Measurements from ENCODE around the gene PALMD. TPM values are rescaled to one million over a fixed set of nuclear protein-coding genes. Genes with fewer than 3 reads are reported as not detected.

PALMD gene
- total RNA-seq, 1 donor from 2014 or later, result 123 TPM

DNA sequence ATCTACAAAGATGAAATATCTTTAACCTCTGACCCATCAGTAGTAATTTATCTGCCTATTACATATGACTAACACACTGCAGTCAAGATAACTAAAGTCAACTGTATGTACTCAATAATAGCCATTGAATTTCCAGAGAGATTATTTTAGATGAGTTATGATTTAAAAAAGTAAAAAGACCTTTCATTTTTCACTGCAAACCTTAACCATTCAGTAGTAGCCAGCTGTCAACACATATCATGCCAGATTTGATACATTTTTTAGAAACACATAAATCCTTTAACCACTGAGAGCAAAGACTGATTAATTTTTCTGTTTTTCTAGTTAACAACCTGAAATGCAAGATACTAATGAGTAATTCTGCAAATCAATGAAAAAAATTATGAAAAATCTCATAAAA is 31.0 kb downstream of the PALMD start:
- intact Hi-C loops (cut with micrococcal nuclease), result no loop called here
- TF ChIP-seq, protein P1, sequence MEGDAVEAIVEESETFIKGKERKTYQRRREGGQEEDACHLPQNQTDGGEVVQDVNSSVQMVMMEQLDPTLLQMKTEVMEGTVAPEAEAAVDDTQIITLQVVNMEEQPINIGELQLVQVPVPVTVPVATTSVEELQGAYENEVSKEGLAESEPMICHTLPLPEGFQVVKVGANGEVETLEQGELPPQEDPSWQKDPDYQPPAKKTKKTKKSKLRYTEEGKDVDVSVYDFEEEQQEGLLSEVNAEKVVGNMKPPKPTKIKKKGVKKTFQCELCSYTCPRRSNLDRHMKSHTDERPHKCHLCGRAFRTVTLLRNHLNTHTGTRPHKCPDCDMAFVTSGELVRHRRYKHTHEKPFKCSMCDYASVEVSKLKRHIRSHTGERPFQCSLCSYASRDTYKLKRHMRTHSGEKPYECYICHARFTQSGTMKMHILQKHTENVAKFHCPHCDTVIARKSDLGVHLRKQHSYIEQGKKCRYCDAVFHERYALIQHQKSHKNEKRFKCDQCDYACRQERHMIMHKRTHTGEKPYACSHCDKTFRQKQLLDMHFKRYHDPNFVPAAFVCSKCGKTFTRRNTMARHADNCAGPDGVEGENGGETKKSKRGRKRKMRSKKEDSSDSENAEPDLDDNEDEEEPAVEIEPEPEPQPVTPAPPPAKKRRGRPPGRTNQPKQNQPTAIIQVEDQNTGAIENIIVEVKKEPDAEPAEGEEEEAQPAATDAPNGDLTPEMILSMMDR (IDR thresholded peaks at IDR 0.05; ENCODE audit: borderline replicate concordance), result no peak
- Histone ChIP-seq H3K27me3 (ENCODE audit: low read depth) (no peaks in the 10 kb centered on the region), H3K27ac (replicated peaks) (peak overlapping the region; percentile 95), H3K9me3 (replicated peaks) (no peaks in the 10 kb centered on the region), H3K4me1 (peaks cover 99% of the 10 kb centered on the region), H3K4me3 (no peak overlapping the region), H3K36me3 (peaks cover 76% of the 10 kb centered on the region)
- no peak for DNase-seq

DNA sequence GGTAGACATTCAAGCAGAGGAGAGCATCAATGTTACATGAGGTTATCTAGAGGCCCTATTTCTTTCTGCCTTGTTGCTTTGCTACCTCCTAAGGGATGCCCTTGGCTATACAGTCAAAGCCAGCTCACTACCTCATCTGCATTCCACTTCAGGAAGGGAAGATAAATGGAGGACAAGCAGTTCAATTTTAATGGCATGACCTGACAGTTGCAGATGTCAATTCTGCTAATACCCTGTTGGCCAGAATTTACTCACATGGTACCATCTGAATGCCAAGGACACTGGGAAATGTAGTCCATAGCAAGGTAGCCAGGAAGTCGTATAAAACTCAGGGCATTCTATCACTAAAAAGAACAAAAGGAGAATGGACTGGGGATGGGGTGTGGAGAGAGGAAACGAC is 31.5 kb downstream of the PALMD start:
- Histone ChIP-seq H3K4me1 (peaks cover 99% of the 10 kb centered on the region), H3K27ac (replicated peaks) (peak overlapping the region; percentile 95), H3K9me3 (replicated peaks) (no peaks in the 10 kb centered on the region), H3K27me3 (ENCODE audit: low read depth) (no peaks in the 10 kb centered on the region), H3K36me3 (peaks cover 76% of the 10 kb centered on the region), H3K4me3 (no peak overlapping the region)
- DNase-seq, result no peak
- intact Hi-C loops (cut with micrococcal nuclease), result no loop called here
- TF ChIP-seq, protein P1 (IDR thresholded peaks at IDR 0.05; ENCODE audit: borderline replicate concordance), result no peak

DNA sequence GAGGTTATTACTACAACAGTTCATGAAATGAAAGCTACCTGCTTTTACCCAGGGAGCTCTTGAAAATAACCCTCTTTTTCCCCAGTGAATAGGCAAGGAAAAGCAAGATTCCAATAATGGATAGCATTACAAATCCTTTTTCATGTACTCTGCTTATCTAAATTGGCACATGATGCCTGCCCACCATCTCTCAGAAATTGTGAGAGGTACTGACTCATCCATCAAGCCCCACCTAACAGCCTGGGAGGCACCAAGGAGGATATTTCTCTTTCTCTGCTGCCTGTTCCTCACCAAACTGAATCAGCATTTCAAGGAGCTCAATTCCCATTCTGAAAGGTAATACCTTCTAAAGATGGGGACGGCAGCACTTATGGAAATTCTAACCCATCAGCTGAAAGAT is 34.4 kb downstream of the PALMD start:
- Histone ChIP-seq H3K36me3 (peaks cover 77% of the 10 kb centered on the region), H3K9me3 (replicated peaks) (no peaks in the 10 kb centered on the region), H3K4me1 (peaks cover 90% of the 10 kb centered on the region), H3K27me3 (ENCODE audit: low read depth) (no peaks in the 10 kb centered on the region), H3K4me3 (no peak overlapping the region), H3K27ac (replicated peaks) (peak overlapping the region; percentile 95)
- intact Hi-C loops (cut with micrococcal nuclease), result no loop called here
- DNase-seq, result no peak
- TF ChIP-seq, protein P1 (IDR thresholded peaks at IDR 0.05; ENCODE audit: borderline replicate concordance), result no peak

DNA sequence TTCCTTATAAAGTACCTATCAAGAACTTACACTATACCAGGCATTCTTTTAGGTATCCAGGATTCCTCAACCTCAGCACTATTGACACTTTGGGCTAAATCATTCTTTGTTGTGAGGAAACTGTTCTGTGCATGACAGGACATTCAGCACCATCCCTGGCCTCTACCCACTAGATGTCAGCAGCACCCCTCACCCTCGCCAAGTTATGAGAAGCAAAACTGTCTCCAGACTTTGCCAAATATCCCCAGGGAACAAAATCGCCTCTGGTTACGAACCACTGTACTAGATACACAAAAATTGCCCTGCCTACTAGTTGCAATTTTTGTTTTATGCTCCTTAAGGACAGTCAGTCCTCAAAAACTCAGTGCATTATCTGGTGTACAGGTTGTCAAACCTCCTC is 35.7 kb downstream of the PALMD start:
- Histone ChIP-seq H3K27me3 (ENCODE audit: low read depth) (no peaks in the 10 kb centered on the region), H3K27ac (replicated peaks) (peak overlapping the region; percentile 95), H3K9me3 (replicated peaks) (no peaks in the 10 kb centered on the region), H3K4me1 (peaks cover 85% of the 10 kb centered on the region), H3K4me3 (no peak overlapping the region), H3K36me3 (peaks cover 65% of the 10 kb centered on the region)
- no peak for DNase-seq
- intact Hi-C loops (cut with micrococcal nuclease), result no loop called here
- TF ChIP-seq, protein P1 (IDR thresholded peaks at IDR 0.05; ENCODE audit: borderline replicate concordance), result no peak

DNA sequence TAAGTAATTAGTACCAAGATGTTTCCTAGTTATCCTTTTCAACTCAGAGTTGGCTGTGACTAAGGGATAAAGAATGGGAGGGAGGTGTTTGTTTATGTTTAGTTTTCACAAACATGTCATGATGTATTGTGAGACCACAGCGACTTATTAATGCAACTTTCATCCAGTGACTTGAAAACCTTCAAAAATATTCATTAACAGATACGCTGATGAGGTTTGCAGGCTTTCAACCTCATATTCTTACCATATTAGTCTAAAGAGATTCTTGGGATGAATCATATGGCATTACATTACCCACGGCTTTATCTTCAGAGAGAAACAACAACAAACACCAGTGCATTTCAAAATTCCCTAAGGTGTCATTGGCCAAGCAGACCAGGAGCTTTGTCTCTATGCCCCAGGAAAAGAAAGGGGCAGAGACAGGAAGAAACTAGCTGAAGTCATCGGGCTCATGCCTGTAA is 36.4 kb downstream of the PALMD start:
- peaks cover 78% of the 10 kb centered on the region for H3K4me1 ChIP-seq
- no peak for DNase-seq
- no peaks in the 10 kb centered on the region for H3K27me3 ChIP-seq (ENCODE audit: low read depth)
- H3K36me3 ChIP-seq, result peaks cover 67% of the 10 kb centered on the region
- intact Hi-C loops (cut with micrococcal nuclease), result no loop called here
- peak overlapping the region; percentile 95 for H3K27ac ChIP-seq (replicated peaks)
- no peaks in the 10 kb centered on the region for H3K9me3 ChIP-seq (replicated peaks)
- no peak overlapping the region for H3K4me3 ChIP-seq
- TF ChIP-seq, protein P1 (IDR thresholded peaks at IDR 0.05; ENCODE audit: borderline replicate concordance), result no peak
